ENCODE results near the gene ZDHHC6.
A peak's percentile ranks its signal among the peaks of the same experiment; 100 is the strongest.

GRCh38 chr10:112446055-112446854, 459 bp downstream of the ZDHHC6 start:
- TF ChIP-seq CTCF (IDR thresholded peaks at IDR 0.05) (no peak), POLR2AphosphoS5 (IDR thresholded peaks at IDR 0.05) (no peak), POLR2A (IDR thresholded peaks at IDR 0.05) (peak in 1 of 4 donors; percentile 31), EP300 (IDR thresholded peaks at IDR 0.05) (no peak)
